ENCODE measurements around the gene PHLDA3. TPM values are rescaled to one million over a fixed set of nuclear protein-coding genes. Genes with fewer than 3 reads are reported as not detected.
A peak's percentile ranks its signal among the peaks of the same experiment; 100 is the strongest.
"Not testable (repeated sequence)": the region's sequence is repeated elsewhere in the genome, so short reads cannot be mapped to it uniquely, and the experiment has no call there.

Gene PHLDA3
- total RNA-seq, 1 donor from 2014 or later, result 87.5 TPM

DNA sequence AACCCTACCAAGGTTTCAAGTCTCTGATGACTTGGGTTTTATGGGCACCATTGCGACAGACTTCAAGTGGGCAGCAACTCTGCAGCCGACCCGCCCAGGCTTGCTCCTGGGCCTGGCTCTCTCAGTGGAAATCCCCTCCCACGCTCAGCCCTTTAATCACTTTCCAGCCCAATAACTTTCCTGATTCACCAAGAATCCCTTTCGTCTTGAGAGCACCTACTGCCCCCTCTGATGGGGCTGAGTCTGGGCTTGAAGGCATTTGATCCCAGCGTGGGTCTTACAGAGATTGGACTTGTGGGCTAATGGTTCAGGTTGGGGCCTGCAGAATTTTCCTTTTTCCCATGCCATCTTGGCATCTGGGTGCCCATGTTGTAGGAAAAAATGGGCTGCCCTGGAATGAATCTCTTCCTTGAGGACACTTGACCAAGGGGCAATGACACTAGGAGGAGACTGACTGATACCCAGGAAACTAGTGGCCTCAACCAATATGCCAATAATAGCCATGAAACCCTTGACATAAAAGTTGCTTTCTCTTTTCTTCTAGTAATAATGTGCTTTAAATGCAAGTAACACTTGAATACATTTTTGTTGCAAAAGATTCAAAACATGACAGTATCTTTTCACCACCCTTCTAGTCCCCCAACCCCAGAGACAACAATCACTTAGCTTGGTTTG, 7.8 kb upstream of the PHLDA3 start:
- H3K36me3 Mint-ChIP-seq, result no peaks in the 10 kb centered on the region

DNA sequence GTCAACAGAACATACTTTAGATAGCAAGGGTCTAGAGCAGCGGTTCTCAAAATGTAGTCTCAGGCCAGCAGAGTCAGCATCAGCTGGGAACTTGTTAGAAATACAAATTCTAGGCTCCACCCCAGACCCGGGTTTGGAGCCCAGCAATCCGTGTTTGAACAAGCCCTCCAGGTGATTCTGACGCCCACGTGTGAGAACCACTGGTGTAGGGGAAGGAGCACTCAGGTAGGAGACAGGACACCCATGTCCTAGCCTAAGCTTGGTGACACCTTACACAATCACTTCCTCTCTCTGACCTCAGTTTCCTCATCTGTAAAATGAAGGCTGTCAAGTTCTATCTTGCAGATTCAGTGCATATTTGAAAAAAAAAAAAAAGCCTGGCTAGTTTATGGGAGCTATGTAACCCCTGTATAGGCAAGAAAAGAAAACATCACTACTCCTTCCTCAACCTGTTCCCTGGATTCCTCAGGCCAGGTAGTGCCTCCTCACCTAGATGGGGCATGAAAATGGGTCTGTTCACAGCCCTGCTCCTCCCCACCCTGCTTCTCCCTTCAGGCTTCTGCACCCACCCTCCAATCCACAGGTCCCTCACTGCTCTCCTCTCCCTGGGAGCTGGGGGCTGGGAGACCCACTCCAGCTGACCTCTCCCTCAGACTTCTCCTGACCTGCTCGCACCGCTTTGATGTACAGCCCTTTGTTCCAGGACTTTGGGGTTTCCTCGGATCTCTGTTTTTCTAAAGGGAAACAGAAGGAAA, 7.1 kb upstream of the PHLDA3 start:
- Mint-ChIP-seq H3K27me3 (ENCODE audit: low read depth) (peaks cover 10% of the 10 kb centered on the region), H3K4me1 (peaks cover 25% of the 10 kb centered on the region), H3K36me3 (no peaks in the 10 kb centered on the region), H3K4me3 (peak overlapping the region; percentile 20), H3K9me3 (no peaks in the 10 kb centered on the region), H3K27ac (peak overlapping the region; percentile 86)
- DNase-seq (ENCODE audit: low spot score in 2 of 2, unreplicated experiment in 2 of 2), result no peak
- TF ChIP-seq, protein P1, sequence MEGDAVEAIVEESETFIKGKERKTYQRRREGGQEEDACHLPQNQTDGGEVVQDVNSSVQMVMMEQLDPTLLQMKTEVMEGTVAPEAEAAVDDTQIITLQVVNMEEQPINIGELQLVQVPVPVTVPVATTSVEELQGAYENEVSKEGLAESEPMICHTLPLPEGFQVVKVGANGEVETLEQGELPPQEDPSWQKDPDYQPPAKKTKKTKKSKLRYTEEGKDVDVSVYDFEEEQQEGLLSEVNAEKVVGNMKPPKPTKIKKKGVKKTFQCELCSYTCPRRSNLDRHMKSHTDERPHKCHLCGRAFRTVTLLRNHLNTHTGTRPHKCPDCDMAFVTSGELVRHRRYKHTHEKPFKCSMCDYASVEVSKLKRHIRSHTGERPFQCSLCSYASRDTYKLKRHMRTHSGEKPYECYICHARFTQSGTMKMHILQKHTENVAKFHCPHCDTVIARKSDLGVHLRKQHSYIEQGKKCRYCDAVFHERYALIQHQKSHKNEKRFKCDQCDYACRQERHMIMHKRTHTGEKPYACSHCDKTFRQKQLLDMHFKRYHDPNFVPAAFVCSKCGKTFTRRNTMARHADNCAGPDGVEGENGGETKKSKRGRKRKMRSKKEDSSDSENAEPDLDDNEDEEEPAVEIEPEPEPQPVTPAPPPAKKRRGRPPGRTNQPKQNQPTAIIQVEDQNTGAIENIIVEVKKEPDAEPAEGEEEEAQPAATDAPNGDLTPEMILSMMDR (IDR thresholded peaks at IDR 0.05; ENCODE audit: unreplicated experiment), result no peak

More for the DNA sequence above, 7.8 kb upstream of the PHLDA3 start:
- DNase-seq (ENCODE audit: low spot score in 2 of 2, unreplicated experiment in 2 of 2), result no peak
- Mint-ChIP-seq H3K4me3 (peak overlapping the region; percentile 20), H3K9me3 (no peaks in the 10 kb centered on the region), H3K4me1 (peaks cover 31% of the 10 kb centered on the region), H3K27ac (peak overlapping the region; percentile 86), H3K27me3 (ENCODE audit: low read depth) (peaks cover 10% of the 10 kb centered on the region)
- TF ChIP-seq, protein P1 (IDR thresholded peaks at IDR 0.05; ENCODE audit: unreplicated experiment), result no peak

DNA sequence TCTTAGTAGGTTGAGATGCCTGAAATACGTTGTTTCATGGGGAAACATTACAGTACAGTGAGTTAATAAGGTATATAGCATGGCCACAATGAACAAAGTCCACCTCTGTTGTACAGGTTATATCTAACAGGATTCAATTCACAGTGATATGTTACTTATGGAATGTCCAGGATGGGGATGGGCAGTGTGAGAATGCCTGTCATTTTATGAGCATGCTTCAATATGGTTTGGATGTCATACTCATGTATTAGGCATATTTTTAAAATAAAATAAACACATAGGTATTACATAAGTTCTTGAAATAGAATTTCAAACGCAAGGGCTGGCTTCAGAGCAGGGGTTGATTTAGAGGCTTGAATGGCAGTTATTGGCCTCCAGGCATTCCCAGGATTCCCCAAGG, 6.1 kb upstream of the PHLDA3 start:
- no peaks in the 10 kb centered on the region for H3K9me3 Mint-ChIP-seq
- no peaks in the 10 kb centered on the region for H3K36me3 Mint-ChIP-seq
- H3K27ac Mint-ChIP-seq, result no peak overlapping the region
- peaks cover 24% of the 10 kb centered on the region for H3K4me1 Mint-ChIP-seq
- TF ChIP-seq, protein P1 (IDR thresholded peaks at IDR 0.05; ENCODE audit: unreplicated experiment), result no peak
- H3K4me3 Mint-ChIP-seq, result no peak overlapping the region
- H3K27me3 Mint-ChIP-seq (ENCODE audit: low read depth), result peaks cover 7% of the 10 kb centered on the region
- DNase-seq (ENCODE audit: low spot score in 2 of 2, unreplicated experiment in 2 of 2), result no peak

DNA sequence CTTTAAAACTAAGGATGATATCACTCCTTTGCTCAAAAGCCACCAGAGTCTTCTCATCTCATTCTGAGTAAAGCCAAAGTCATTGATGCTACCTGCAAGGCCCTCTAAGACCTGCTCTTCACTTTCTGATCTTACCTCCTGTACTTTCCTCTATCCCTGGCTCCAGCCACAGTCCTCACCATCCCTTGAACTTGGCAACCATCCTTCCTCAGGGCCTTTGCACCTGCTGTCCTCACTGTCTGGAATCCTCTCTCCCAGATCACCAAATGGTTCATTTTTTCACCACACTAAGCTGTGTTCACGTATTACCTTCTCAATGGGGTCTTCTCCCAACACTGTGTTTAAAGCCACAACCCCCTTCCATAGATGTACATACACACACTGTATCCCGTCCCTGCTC, 4.3 kb upstream of the PHLDA3 start:
- Mint-ChIP-seq H3K4me1 (peaks cover 26% of the 10 kb centered on the region), H3K4me3 (no peak overlapping the region), H3K9me3 (no peaks in the 10 kb centered on the region), H3K36me3 (no peaks in the 10 kb centered on the region), H3K27ac (no peak overlapping the region), H3K27me3 (ENCODE audit: low read depth) (peaks cover 2% of the 10 kb centered on the region)
- TF ChIP-seq, protein P1 (IDR thresholded peaks at IDR 0.05; ENCODE audit: unreplicated experiment), result no peak
- DNase-seq (ENCODE audit: low spot score in 2 of 2, unreplicated experiment in 2 of 2), result no peak

DNA sequence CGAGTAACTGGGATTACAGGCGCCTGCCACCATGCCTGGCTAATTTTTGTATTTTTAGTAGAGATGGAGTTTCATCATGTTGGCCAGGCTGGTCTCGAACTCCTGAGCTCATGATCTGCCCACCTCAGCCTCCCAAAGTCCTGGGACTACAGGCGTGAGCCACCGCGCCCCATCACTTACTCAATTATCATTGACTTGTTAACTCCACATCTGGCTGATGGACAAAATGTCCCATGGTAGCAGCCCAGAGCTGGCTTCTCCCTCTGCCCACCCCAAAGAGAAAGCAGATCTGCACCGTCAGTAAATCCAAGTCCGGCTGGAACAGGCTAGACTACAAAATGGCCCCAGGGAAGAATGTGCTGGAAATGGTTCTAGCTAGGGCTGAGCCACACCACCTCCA, 3.3 kb upstream of the PHLDA3 start:
- DNase-seq (ENCODE audit: low spot score in 2 of 2, unreplicated experiment in 2 of 2); H3K27me3 Mint-ChIP-seq (ENCODE audit: low read depth); H3K36me3 Mint-ChIP-seq; H3K9me3 Mint-ChIP-seq; H3K4me3 Mint-ChIP-seq; H3K27ac Mint-ChIP-seq: not testable (repeated sequence)
- H3K4me1 Mint-ChIP-seq, result peaks cover 31% of the 10 kb centered on the region

DNA sequence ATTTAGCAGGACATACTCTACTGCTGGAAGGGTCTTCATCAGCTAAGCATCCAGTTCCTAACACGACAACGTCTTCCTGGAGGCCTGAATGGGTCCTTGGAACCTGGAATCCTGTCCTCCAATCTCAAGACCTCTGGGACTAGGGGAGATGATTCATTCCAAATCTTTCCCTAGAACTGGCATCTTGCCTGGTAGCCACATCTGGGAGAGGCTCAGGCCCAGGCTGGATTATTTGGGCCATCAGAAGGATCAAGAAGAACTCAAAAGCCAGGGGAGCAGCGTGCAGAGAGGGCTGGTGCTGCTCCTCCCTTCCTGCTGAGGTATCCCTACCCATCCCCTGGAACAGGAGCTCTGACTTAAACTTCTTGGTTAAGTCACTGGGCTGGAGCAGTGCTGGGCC, 2.8 kb upstream of the PHLDA3 start:
- peaks cover 2% of the 10 kb centered on the region for H3K27me3 Mint-ChIP-seq (ENCODE audit: low read depth)
- no peak for DNase-seq (ENCODE audit: low spot score in 2 of 2, unreplicated experiment in 2 of 2)
- H3K36me3 Mint-ChIP-seq, result no peaks in the 10 kb centered on the region
- no peak overlapping the region for H3K27ac Mint-ChIP-seq
- no peak overlapping the region for H3K4me3 Mint-ChIP-seq
- TF ChIP-seq, protein P1 (IDR thresholded peaks at IDR 0.05; ENCODE audit: unreplicated experiment), result no peak
- H3K4me1 Mint-ChIP-seq, result peaks cover 29% of the 10 kb centered on the region
- H3K9me3 Mint-ChIP-seq, result no peaks in the 10 kb centered on the region
